GM12878 (cell line): ENCODE data around the gene GRIK4. TPM values are rescaled to one million over a fixed set of nuclear protein-coding genes. Genes with fewer than 3 reads are reported as not detected.
A peak's percentile ranks its signal among the peaks of the same experiment; 100 is the strongest.

Experiments used
- ATAC-seq: fragments of 200-7000 bp; cut with Tn5 transposase; 3 replicates; pipeline ENCODE4 v1.9.1; 2020; ENCODE audit warnings: mild to moderate bottlenecking, moderate library complexity
- BruUV-seq: library from RNA; stranded (reverse); fragments of 400-500 nt; replicated peaks from 2 replicates; lab custom pipeline; 2021; lab: Mats Ljungman, UMichigan
- CTCF ChIA-PET: fragments of 300-600 bp; sonication (Branson Sonifier 250); formaldehyde crosslinking; extraction: SDS; loops from one replicate; lab custom pipeline; 2021; ENCODE audit warnings: inconsistent platforms; lab: Yijun Ruan, JAX
- POLR2A ChIA-PET: fragments of 350-600 bp; formaldehyde crosslinking; extraction: SDS; loops from one replicate; lab custom pipeline; 2021; ENCODE audit warnings: inconsistent platforms; lab: Charles Lee
- RAD21 ChIA-PET: fragments of 300-600 bp; sonication (Branson Sonifier 250); formaldehyde crosslinking; loops from one replicate; lab custom pipeline; 2023; ENCODE audit warnings: antibody characterized with exemption; ENCODE audit not compliant: unreplicated experiment; lab: Charles Lee
- SMC1A ChIA-PET: fragments of 300-600 bp; sonication (Branson Sonifier 250); formaldehyde crosslinking; loops from one replicate; lab custom pipeline; 2023; ENCODE audit not compliant: unreplicated experiment, uncharacterized antibody; lab: Charles Lee
- DNase-seq: peaks from one replicate; pipeline ENCODE4 v3.0.0-alpha.2; 2011; ENCODE audit warnings: low read depth, low spot score
- FAIRE-seq: peaks from 3 replicates; lab custom pipeline; 2011; peaks lifted over from hg19 to GRCh38; lab: Jason Lieb, UNC
- H2AFZ ChIP-seq: 2 replicates; pipeline ENCODE4 v1.6.0; 2011; ENCODE audit warnings: low read depth, low read length, control low read depth; ENCODE audit not compliant: control insufficient read depth
- H3K27ac ChIP-seq: 2 replicates; pipeline ENCODE4 v1.5.1; 2011; ENCODE audit warnings: control low read depth; ENCODE audit not compliant: control insufficient read depth, insufficient read depth
- H3K27me3 ChIP-seq, 2 experiments: replicated peaks in 1 of 2; 2 replicates each; pipeline versions ENCODE4 v1.6.0 to v1.6.1; 2011; ENCODE audit warnings: low read length in 1 of 2; ENCODE audit not compliant: control insufficient read depth in 2 of 2, insufficient read depth in 2 of 2
- H3K36me3 ChIP-seq, 2 experiments: 2 replicates each; pipeline ENCODE4 v1.5.1; 2011; ENCODE audit warnings: low read length in 1 of 2; ENCODE audit not compliant: control insufficient read depth in 2 of 2, insufficient read depth in 2 of 2
- H3K4me1 ChIP-seq: 2 replicates; pipeline ENCODE4 v1.6.1; 2011; ENCODE audit warnings: mild to moderate bottlenecking, low read length, moderate library complexity, mixed read lengths; ENCODE audit not compliant: control insufficient read depth, insufficient read depth
- H3K4me2 ChIP-seq: 2 replicates; pipeline ENCODE4 v1.6.0; 2011; ENCODE audit warnings: control low read depth; ENCODE audit not compliant: control insufficient read depth, insufficient read depth
- H3K4me3 ChIP-seq: fragments of 200-600 bp; sonication (generic); 2 replicates; pipeline ENCODE4 v1.5.1; 2016
- H3K79me2 ChIP-seq: 2 replicates; pipeline ENCODE4 v1.6.0; 2011; ENCODE audit warnings: low read length; ENCODE audit not compliant: control insufficient read depth, insufficient read depth
- H3K9ac ChIP-seq: 2 replicates; pipeline ENCODE4 v1.8.0; 2011; ENCODE audit warnings: low read length, control low read depth, mixed read lengths; ENCODE audit not compliant: control insufficient read depth, insufficient read depth
- H3K9me3 ChIP-seq: replicated peaks from 3 replicates; pipeline ENCODE4 v1.5.1; 2011; ENCODE audit warnings: mild to moderate bottlenecking, low read length; ENCODE audit not compliant: control insufficient read depth, insufficient read depth
- H4K20me1 ChIP-seq: 2 replicates; pipeline ENCODE4 v1.6.0; 2011; ENCODE audit not compliant: control insufficient read depth, insufficient read depth
- ASH2L ChIP-seq: fragments of 300-600, 200-600 bp; sonication (generic); IDR thresholded peaks from 2 replicates; pipeline ENCODE4 v1.6.1; 2017; ENCODE audit warnings: low read depth, mild to moderate bottlenecking, borderline replicate concordance
- ATF7 ChIP-seq: fragments of 450-650 bp; IDR thresholded peaks from 2 replicates; pipeline ENCODE4 v1.6.1; 2016; ENCODE audit warnings: low read depth, mild to moderate bottlenecking
- FOS ChIP-seq: IDR thresholded peaks from 3 replicates; pipeline ENCODE4 v1.6.1; 2011; ENCODE audit warnings: borderline replicate concordance; ENCODE audit not compliant: insufficient read length; ENCODE audit errors: extremely low read depth
- NFIC ChIP-seq: IDR thresholded peaks from 2 replicates; pipeline ENCODE4 v1.6.1; 2012; ENCODE audit warnings: low read depth, mild to moderate bottlenecking, inconsistent platforms, low read length, moderate library complexity
- POLR2AphosphoS5 ChIP-seq: IDR thresholded peaks from 2 replicates; pipeline ENCODE4 v1.6.1; 2011; ENCODE audit warnings: mild to moderate bottlenecking, low read length, inconsistent platforms
- WGBS: methylation state at CpG from one replicate; pipeline ENCODE4 v1.1.6; 2016; ENCODE audit warnings: low lambda C conversion rate; ENCODE audit not compliant: insufficient replicate concordance, insufficient coverage; ENCODE audit errors: missing lambda C conversion rate; 5-methylcytosine and 5-hydroxymethylcytosine counted together
- in situ Hi-C: fragments of 300-500 bp; cut with MboI; formaldehyde crosslinking; loops from 9 replicates; pipeline ENCODE4 v1.14.3; 2018; ENCODE audit warnings: mixed read lengths
- intact Hi-C: fragments of 100-400 bp; cut with micrococcal nuclease; formaldehyde crosslinking; loops from one replicate; pipeline ENCODE4 v1.14.2; 2022; ENCODE audit not compliant: unreplicated experiment
- polyA plus RNA-seq, 11 experiments: library from polyadenylated mRNA; depleted of rRNA in 4 of 11; unstranded in 6 of 11; stranded (reverse) in 5 of 11; fragments of >200 nt; fragmentation: Nextera tagmentation in 4 of 11; fragmentation: Illumina TruSeq in 1 of 11; extraction: Ambion mirVana in 4 of 11; extraction: Trizol in 1 of 11; gene quantifications; 1 replicate in 1 of 11; 2 replicates in 10 of 11; pipeline versions ENCODE4 v1.2.1 to v1.2.3, GENCODE V29; 2011 to 2016; ENCODE audit warnings: inconsistent platforms in 2 of 11, missing spikeins in 2 of 11, low read depth in 1 of 11
- total RNA-seq, 4 experiments: library from RNA; depleted of rRNA in 3 of 4; stranded (reverse); fragments of >200 nt in 3 of 4; fragmentation: Illumina TruSeq in 1 of 4; extraction: Trizol in 1 of 4; gene quantifications; 2 replicates each; pipeline versions ENCODE4 v1.2.1 to v1.2.3, GENCODE V29; 2013 to 2021
- TF ChIP-seq, protein P1 (sequence below): IDR thresholded peaks from 2 replicates; pipeline ENCODE4 v1.6.1; 2012; ENCODE audit warnings: mild to moderate bottlenecking, low read depth, low read length

Gene GRIK4
- total and polyA plus RNA-seq, 10 of the 15 experiments (the other 5 are each of a cell fraction or from before 2014, with no cell fraction given): 0.33 to 3.6 (median 0.72) TPM

GRCh38 chr11:120835601-120836228 lies 324.2 kb downstream of the GRIK4 start (continued):
- TF ChIP-seq FOS (no peak), ATF7 (peak; percentile 84), NFIC (no peak)

- ATAC-seq (no peak), FAIRE-seq (no peak), DNase-seq (no peak)
- in situ Hi-C loops: no loop called here
- H3K36me3 ChIP-seq: no peaks in the 10 kb centered on the region
- no peaks in the 10 kb centered on the region for H3K9me3 ChIP-seq
- ChIA-PET POLR2A (interaction anchor here (0.6 kb wide), 1 partner anchor 264 kb away, joined by 3 read pairs; no protein-coding TSS in a partner anchor), RAD21 (interaction anchor here (1.6 kb wide), 1 partner anchor 75 kb away, joined by 3 read pairs; no protein-coding TSS in a partner anchor), SMC1A (interaction anchor here (0.5 to 1.2 kb wide), 2 partner anchors 91 to 230 kb away, joined by 3 to 9 read pairs; no protein-coding TSS in a partner anchor), CTCF (interaction anchor here (0.9 to 1.4 kb wide), 3 partner anchors 29 to 178 kb away, joined by 3 read pairs; no protein-coding TSS in a partner anchor)
- H3K4me3 ChIP-seq: no peak overlapping the region
- BruUV-seq: no TSS peak
- H3K79me2 ChIP-seq: no peaks in the 10 kb centered on the region
- 93% methylated on average over 4 of the region's 4 CpGs for WGBS
- H2AFZ ChIP-seq: no peak overlapping the region
- no peak overlapping the region for H3K27ac ChIP-seq
- H4K20me1 ChIP-seq: no peaks in the 10 kb centered on the region
- H3K4me2 ChIP-seq: no peak overlapping the region
- no peaks in the 10 kb centered on the region for H3K27me3 ChIP-seq
- TF ChIP-seq ASH2L (no peak), POLR2AphosphoS5 (no peak)
- TF ChIP-seq, protein P1, sequence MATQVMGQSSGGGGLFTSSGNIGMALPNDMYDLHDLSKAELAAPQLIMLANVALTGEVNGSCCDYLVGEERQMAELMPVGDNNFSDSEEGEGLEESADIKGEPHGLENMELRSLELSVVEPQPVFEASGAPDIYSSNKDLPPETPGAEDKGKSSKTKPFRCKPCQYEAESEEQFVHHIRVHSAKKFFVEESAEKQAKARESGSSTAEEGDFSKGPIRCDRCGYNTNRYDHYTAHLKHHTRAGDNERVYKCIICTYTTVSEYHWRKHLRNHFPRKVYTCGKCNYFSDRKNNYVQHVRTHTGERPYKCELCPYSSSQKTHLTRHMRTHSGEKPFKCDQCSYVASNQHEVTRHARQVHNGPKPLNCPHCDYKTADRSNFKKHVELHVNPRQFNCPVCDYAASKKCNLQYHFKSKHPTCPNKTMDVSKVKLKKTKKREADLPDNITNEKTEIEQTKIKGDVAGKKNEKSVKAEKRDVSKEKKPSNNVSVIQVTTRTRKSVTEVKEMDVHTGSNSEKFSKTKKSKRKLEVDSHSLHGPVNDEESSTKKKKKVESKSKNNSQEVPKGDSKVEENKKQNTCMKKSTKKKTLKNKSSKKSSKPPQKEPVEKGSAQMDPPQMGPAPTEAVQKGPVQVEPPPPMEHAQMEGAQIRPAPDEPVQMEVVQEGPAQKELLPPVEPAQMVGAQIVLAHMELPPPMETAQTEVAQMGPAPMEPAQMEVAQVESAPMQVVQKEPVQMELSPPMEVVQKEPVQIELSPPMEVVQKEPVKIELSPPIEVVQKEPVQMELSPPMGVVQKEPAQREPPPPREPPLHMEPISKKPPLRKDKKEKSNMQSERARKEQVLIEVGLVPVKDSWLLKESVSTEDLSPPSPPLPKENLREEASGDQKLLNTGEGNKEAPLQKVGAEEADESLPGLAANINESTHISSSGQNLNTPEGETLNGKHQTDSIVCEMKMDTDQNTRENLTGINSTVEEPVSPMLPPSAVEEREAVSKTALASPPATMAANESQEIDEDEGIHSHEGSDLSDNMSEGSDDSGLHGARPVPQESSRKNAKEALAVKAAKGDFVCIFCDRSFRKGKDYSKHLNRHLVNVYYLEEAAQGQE: no peak
- no peak overlapping the region for H3K9ac ChIP-seq
- intact Hi-C loops: loop anchor here (10.0 kb wide), 1 partner anchor 87 kb away; no protein-coding TSS in a partner anchor
- peaks cover 21% of the 10 kb centered on the region for H3K4me1 ChIP-seq
Observed at GRCh38 chr11:120837696-120838095, 326.1 kb downstream of the GRIK4 start.
